ENCODE data around the gene ZNF226. TPM values are rescaled to one million over a fixed set of nuclear protein-coding genes. Genes with fewer than 3 reads are reported as not detected.
"Not testable (repeated sequence)": the region's sequence is repeated elsewhere in the genome, so short reads cannot be mapped to it uniquely, and the experiment has no call there.

ZNF226 gene
- total RNA-seq (2014; rRNA removed): 22.4 and 24.7 TPM in 2 replicates
- 25.3 TPM for polyA plus RNA-seq (2012)

DNA sequence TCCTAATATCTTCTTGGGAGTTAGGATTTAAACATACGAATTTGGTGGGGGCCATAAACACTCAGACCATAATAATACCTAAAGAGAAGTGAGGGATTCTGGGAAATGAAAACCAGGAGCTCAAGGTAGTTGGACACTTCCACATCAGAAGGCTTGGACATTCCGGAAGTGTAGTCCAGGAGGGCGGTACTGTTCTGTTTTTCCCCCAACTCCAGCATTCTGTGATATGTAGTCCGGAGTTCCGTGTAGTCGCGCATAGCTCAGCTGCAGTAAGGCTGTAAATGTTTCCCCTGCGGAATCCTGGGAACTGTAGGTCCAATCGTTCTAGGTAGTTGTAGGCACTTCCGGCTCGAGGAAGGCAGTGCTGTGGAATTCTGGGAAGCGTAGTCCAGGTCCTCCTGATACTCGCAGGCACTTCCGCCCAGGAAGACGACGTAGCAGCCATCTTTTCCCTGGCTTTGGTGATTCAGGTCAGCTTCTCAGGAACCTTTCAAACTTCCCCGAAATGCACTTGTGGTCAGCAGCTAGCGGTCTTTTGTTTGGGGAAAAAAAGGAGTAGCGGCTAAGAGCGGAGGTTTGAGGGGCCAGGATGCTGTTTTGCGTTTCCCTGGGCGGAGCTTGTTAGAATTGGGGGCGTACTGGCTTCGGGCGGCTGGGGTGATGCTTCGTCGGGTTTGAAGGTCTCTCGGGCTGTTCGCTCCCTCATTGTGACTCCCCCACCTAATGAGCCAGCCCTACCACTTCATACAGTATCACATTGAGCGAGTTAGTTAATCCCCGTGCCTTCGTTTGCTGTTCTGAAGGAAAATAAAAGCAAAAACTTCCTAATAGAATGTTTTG lies at the start of gene ZNF226:
Gene ZNF226 (plus strand): TSS at position 428 of the 840 bp plus-strand sequence. CDS start 4,981 bp downstream, outside the sequence.
- peak; percentile 98 for DNase-seq (ENCODE audit: low read depth)

DNA sequence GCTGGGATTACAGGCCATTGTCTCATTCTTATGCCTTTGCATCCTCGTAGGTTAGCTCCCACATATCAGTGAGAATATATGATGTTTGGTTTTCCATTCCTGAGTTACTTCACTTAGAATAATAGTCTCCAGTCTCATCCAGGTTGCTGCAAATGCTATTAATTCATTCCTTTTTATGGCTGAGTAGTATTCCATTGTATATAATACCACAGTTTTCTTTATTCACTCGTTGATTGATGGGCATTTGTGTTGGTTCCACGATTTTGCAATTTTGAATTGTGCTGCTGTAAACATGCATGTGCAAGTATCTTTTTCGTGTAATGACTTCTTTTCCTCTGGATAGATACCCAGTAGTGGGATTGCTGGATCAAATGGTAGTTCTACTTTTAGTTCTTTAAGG lies 43.7 kb upstream of the ZNF226 start:
- DNase-seq (ENCODE audit: low read depth): not testable (repeated sequence)

DNA sequence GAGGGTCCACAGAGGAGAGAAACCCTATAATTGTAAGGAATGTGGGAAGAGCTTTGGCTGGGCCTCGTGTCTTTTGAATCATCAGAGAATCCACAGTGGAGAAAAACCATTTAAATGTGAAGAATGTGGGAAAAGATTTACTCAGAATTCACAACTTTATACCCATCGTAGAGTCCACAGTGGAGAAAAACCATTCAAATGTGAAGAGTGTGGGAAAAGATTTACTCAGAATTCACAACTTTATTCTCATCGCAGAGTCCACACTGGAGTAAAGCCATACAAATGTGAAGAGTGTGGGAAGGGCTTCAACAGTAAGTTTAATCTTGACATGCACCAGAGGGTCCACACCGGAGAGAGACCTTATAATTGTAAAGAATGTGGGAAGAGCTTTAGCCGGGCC lies 32.9 kb upstream of the ZNF226 start:
- no peak for DNase-seq (ENCODE audit: low read depth)

DNA sequence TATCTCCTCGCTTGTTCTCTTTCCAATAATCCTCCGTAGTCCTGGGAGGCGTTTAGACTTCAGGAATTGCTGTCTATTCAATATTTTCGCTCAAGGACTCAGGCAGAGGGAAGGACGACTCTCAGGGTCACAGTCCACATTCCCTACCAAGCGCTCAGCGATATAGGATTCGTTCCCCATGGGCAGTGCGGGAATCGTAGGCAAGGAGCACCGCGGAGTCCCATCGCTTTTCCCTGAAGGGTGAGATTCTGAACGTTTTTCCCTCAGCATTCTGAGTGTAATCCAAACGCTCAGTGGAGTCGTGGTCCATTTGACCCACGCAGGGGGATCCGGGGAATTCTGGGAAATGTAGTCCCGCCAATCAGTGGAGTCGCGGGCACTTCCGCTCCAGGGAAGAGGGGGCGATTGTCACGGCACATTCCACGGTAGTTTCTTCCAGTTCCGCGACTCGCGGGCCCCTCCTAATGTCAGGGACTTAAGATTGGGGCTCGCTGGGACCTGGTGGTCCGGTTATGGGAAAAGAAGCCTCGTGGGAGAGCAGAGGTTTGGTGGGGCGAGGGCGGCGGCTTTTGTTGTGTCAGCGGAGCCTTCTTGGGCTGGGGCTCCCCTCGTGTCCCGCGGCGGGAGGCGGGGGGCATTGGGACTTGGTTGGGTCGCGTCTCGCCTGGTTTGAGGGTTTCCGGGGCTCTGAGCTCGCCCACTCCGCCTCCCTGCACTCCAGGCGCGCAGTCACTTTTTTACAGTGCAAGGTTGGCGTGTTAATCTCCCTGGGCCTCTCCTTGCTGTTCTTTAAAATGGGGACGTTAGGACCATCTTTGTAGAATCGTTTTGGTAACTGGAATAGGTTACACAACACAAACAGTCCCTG lies 23.5 kb upstream of the ZNF226 start, which contains the start of gene ZNF234:
Gene ZNF234 (plus strand): TSS at position 364 of the 868 bp plus-strand sequence. CDS start 3,079 bp downstream, outside the sequence.
- DNase-seq (ENCODE audit: low read depth): peak; percentile 80

DNA sequence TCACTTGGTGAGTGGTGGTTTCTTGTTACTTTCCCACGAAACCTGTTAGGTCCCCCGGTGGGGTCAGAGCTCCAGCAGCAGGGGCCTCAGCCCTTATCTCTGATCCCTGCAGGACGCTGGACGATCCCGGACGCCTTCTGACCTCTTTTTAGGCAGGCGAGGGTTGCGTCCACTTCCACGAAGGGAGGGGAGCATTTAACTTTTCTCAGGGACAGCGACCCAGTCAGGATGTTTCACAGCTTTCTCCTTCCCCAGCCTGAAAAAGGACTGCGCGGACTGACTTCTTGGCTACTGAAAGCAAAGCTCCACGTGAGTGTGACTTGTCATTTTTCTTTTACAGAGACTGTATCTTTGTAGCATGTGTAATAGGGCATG lies 22.9 kb upstream of the ZNF226 start:
- DNase-seq (ENCODE audit: low read depth): peak; percentile 34

DNA sequence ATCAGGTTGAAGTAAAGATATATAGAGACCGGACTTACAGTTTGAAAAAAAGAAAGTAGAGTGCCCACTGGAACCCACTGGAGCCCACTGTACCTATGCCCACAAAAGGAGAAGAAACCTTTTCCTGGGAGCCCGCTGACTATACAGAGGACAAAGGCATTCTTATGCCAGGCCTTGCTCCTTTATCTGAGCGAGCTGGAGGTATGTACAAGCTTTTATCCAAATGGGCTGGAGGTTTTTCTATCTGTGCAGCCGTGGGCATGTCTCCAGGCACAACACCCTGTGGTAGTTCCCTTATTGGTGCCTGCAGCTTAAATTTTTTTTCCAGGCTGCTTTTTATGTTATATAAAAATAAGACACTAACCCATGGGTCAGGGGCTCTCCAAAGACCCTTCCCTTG lies 15.1 kb upstream of the ZNF226 start:
- no peak for DNase-seq (ENCODE audit: low read depth)

DNA sequence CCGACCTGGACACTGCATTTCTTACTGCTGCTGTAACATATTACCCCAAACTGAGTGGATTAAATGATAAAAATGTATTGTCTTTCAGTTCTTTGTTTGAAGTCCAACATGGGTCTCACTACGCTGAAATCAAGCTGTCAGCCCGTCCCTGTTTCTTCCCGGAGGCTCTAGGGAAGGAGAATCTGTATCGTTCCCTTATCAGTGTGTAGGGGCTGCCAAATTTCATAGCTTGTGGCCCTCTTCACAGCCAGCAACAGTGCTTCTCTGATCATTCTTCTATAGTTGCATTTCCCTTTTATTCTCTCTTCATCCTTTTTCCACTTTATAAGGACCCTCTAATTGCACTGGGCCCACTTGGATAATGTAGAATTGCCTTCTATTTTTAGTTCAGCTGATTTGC lies 13.4 kb upstream of the ZNF226 start:
- DNase-seq (ENCODE audit: low read depth): no peak

DNA sequence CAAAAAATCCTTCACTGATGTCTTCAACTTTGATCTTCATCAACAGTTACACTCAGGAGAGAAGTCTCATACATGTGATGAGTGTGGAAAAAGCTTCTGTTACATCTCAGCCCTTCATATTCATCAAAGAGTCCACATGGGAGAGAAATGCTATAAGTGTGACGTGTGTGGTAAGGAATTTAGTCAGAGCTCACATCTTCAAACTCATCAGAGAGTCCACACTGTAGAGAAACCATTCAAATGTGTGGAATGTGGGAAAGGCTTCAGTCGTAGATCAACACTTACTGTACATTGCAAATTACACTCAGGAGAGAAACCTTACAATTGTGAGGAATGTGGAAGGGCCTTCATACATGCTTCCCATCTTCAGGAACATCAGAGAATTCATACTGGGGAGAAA lies 8.4 kb upstream of the ZNF226 start:
- no peak for DNase-seq (ENCODE audit: low read depth)

DNA sequence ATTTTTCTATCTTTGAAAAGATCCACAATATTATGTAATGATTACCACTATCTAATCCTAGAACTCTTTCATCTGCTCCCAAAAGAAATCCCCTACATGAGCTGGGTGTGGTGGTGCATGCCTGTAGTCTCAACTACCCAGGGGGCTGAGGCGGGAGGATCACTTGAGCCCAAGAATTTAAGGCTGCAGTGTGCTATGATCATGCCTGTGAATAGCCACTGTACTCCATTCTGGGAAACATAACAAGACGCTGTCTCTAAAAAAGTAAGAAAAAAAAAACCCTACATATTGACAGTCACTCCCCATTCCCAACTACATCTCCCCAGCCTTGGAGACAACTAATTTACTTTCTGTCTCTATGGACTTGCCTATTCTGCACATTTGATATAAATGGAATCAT lies 1.1 kb upstream of the ZNF226 start:
- no peak for DNase-seq (ENCODE audit: low read depth)

DNA sequence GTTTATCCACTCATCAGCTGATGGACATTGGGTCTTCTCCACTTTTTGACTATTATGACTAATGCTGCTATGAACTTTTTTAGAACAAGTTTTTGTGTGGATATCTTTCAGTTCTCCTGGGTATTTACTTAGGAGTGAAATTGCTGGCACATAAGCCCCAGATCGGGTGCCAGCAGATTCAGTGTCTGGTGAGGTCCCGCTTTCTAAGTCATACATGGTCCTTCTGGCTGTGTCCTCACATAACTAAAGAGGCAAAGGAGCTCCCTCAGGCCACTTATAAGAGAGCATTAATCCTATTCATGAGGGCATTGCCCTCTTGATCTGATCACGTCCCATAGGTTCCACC lies 600 bp upstream of the ZNF226 start:
- DNase-seq (ENCODE audit: low read depth): no peak

DNA sequence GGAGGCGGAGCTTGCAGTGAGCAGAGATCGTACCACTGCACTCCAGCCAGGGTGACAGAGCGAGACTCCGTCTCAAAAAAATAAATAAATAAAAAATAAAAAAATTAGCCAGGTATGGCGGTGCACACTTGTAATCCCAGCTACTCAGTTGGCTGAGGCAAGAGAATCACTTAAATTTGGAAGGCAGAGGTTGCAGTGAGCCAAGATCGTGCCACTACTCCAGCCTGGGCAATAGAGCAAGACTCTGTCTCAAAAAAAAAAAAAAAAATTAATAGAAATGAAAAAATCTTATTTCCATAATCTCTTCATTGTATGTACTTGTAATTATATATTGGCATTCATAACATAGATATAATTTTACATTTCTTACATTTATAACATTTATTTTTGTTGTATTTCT lies 5.8 kb downstream of the ZNF226 start:
- not testable (repeated sequence) for DNase-seq (ENCODE audit: low read depth)

DNA sequence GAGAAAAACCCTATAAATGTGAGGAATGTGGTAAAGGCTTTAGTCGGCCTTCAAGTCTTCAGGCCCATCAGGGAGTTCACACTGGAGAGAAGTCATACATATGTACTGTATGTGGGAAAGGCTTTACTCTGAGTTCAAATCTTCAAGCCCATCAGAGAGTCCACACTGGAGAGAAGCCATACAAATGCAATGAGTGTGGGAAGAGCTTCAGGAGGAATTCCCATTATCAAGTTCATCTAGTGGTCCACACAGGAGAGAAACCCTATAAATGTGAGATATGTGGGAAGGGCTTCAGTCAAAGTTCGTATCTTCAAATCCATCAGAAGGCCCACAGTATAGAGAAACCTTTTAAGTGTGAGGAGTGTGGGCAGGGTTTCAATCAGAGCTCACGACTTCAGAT lies 11.7 kb downstream of the ZNF226 start:
- DNase-seq (ENCODE audit: low read depth): peak; percentile 15

DNA sequence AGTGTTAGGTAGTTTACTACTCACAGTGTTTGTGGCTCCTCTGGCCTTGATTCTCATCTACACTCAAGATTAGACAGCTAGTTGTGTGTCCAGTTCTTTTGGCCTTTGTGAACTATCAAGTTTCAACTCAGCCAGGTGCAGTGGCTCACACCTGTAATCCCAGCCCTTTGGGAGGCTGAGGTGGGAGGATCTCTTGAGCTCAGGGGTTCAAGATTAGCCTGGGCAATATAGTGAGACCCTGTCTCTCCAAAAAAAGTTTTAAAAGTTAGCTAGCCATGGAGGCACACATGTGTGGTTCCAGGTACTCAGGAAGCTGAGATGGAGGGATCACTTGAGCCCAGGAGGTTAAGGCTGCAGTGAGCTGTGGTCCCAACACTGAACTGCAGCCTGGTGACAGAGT lies 16.1 kb downstream of the ZNF226 start:
- DNase-seq (ENCODE audit: low read depth): no peak

DNA sequence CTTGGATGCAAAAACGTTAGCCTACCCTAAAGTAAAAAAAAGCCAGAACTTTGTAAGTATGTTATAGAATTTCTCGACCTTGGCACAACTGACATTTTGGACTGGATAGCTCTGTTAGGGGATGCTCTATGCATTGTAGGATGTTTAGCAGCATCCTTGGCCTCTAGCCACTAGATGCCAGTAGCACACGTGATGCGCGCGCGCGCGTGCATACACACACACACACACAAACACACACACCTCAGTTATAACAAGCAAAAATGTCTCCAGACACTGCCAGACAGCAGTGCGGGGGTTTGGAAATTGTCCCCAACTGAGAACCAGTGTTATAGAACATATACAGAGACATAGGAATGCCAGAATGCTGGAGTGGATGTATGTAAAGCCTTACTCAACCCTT lies 17.2 kb downstream of the ZNF226 start:
- DNase-seq (ENCODE audit: low read depth): no peak

DNA sequence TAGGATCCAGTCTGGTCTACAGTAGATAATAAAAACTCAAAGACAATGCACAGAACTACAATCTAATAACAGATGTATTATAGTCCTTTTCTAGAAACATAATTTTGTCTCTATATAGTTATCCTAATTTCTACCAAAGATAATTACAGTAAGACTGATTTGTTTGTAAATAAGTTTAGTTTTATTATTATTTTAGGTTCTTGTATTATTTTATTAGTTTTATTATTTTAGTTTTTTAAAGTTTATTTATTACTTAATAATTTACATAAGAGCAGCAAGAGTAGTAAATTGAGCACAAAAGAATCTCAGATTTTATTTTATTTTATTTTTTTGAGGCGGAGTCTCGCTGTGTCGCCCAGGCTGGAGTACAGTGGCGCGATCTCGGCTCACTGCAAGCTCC lies 25.1 kb downstream of the ZNF226 start:
- no peak for DNase-seq (ENCODE audit: low read depth)

DNA sequence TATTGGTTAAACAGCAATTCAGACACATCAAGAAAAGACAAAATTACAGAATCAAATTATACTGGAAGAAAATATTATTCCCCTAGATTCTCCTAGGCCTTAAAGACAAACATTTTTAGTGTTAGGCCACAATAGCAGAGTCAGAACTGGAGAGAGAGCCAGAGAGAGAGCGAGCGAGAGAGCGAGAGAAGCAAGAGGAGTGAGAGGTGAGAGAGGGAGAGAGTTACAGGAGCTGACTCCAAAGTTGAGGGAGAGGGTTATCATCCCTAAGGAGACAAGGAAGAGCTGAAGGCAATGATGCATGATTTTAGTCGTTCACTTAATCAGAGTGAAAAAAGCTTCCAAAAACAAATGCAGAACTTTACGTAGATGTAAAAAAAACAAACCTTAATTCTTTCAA lies 27.2 kb downstream of the ZNF226 start:
- no peak for DNase-seq (ENCODE audit: low read depth)

DNA sequence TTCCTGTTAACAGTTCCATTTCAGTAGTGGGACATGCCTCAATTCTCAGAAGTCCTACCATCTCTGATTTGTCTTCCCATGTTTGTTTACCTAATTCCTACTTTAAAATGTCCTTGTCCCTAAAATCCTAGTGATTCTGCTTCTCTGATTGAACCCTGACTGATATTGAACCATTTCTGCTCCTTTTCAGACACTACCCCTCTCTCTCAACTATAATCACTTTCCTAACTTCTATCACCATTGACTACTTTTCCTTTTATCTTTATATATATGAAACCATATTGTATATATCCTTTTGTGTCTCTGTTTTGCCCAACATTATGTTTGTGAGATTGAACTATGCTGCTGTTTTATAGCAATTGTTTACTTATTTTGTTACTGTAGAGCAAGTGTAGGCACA lies 31.9 kb downstream of the ZNF226 start:
- DNase-seq (ENCODE audit: low read depth): no peak

DNA sequence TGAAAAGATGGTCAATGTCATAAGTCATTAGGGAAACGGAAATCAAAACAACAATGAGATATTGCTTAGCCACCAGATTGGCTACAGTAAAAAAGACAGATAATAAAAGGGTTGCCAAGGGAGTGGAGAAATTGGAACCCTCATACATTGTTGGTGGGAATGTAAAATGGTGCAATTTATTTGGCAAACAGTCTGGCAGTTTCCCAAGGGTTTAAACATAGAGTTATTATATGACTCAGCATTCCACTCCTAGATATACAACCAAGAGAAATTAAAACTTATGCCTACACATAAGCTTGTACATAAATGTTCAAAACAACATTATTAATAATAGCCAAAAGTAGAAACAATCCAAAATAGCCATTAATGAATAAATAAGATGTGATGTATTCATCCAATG lies 37.6 kb downstream of the ZNF226 start:
- peak; percentile 42 for DNase-seq (ENCODE audit: low read depth)

DNA sequence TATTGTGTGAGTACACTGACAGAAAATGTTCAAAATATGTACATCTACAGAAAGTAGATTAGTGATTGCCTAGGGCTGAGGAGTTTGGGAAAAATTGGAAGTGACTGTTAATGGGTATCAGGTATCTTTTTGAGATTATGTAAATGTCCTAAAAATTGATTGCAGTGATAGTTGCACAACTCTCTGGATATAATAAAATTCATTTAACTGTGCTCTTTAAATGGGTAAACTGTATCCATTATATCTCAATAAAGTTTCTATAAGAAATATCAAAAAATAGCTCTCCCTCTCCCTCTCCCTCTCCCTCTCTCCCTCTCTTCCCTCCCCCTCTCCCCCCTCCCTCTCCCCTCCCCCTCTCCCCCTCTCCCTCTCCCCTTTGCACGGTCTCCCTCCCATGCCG lies 38.1 kb downstream of the ZNF226 start:
- DNase-seq (ENCODE audit: low read depth): no peak

DNA sequence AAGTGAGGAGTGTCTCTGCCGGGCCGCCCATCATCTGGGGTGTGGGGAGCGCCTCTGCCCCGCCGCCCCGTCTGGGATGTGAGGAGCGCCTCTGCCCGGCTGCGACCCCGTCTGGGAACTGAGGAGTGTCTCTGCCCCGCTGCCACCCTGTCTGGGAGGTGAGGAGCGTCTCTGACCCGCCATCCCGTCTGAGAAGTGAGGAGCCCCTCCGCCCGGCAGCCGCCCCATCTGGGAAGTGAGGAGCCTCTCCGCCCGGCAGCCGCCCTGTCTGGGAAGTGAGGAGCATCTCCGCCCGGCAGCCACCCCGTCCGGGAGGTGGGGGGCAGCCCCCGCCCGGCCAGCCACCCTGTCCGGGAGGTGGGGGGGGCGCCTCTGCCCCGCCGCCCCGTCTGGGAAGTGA lies 39.0 kb downstream of the ZNF226 start:
- DNase-seq (ENCODE audit: low read depth): not testable (repeated sequence)

DNA sequence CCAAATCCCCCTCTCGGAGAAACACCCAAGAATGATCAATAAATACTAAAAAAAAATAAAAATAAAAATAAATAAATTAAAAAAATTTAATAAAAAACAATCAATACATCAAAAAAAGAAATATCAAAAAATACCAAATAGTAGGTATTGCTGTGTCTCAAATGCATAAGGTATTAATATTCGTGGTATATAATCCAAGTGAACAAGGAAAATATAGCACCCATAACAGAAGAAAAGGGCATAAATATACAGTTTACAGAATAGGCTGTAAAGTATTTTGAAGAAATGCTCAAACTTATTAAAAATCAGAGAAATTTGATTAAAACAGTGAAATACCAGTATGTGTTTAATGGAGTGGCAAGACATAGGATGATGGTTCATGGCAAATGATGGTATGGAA lies 39.9 kb downstream of the ZNF226 start:
- DNase-seq (ENCODE audit: low read depth): no peak

DNA sequence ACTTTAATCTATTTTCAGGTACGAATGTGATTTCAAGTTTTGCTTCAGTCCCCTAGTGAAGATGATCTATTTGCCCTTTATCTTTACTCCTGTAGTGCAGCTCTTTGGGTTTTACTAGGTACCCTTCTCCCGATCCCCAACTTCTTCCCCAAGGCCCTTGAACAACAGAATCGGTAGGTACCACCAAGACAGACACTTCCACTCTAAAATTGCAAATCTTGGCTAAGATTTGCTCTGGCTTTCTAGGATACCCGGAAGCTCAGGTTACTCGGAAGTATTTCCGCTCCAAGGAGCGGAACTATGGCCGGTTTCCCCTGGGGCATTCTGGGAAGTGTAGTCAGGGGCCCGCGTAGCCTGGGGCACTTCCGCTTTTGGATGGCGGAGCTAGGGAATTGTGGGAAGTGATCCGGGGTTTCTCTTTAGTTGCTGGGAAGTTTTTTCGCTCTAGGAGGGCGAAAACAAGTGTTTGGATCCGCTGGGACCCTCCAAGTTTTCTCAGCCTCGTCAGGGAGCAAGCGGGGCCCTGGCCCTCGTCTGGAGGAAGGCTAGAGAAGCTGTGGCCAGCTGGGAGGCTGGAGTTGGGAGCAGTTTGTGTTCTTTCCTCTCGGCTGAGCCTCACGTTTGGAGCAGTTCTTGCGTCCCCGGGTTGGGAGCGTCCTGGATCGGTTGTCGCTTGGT lies 42.4 kb downstream of the ZNF226 start:
- DNase-seq (ENCODE audit: low read depth): peak; percentile 96

Data from LHCN-M2 (cell line).